ENCODE data around the gene DAP3. TPM values are rescaled to one million over a fixed set of nuclear protein-coding genes. Genes with fewer than 3 reads are reported as not detected.
A peak's percentile ranks its signal among the peaks of the same experiment; 100 is the strongest.

Gene DAP3
- total RNA-seq, 1 experiment from 2014 or later, result 226 TPM

DNA sequence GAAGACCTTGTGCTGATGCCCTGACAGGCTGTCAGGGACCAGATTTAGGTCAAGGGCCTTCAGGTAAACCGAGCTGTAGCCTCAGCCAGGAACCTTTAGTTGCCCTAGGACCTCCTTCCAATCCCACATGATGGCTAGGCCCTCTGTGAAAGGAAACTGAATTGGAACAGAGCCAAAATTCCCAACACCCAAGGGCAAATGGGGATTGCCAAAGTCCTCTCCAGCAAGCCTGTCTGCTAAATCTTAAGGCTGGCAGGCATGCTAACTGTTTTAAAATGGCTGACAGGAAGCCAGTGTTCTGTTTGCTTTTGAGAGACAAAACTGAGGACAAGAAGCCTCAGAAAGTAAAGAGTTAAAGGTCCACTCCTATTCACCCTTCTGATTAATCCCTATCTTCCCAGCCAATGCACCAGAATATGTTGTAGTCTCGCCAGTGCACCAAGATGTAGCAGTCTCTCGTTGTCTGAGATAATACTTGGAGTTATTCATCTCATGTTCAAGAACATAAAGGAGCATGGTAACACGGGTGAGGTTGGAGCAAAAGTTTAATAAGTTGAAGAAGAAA is 43.8 kb upstream of the DAP3 start:
- peaks cover 12% of the 10 kb centered on the region for H3K9me3 Mint-ChIP-seq (ENCODE audit: unreplicated experiment)
- DNase-seq (ENCODE audit: unreplicated experiment), result peak; percentile 77
- intact Hi-C loops (cut with micrococcal nuclease), result loop anchor here (10.0 kb wide), 1 partner anchor 50 kb away; no protein-coding TSS in a partner anchor
- H3K4me3 Mint-ChIP-seq (ENCODE audit: unreplicated experiment), result no peak overlapping the region
- peaks cover 22% of the 10 kb centered on the region for H3K36me3 Mint-ChIP-seq (ENCODE audit: insufficient read depth, unreplicated experiment)
- peaks cover 29% of the 10 kb centered on the region for H3K4me1 Mint-ChIP-seq (ENCODE audit: insufficient read depth, unreplicated experiment)
- no TSS peak for BruUV-seq (replicated peaks)
- CTCF ChIA-PET, result interaction anchor here (0.6 to 1.0 kb wide), 6 partner anchors 45 to 471 kb away, joined by 3 to 5 read pairs (median 3); no protein-coding TSS in a partner anchor
- POLR2A ChIA-PET, result interaction anchor here (0.6 to 1.3 kb wide), 3 partner anchors 14 to 511 kb away, joined by 3 to 4 read pairs (median 4); no protein-coding TSS in a partner anchor
- H3K27ac Mint-ChIP-seq (ENCODE audit: low read depth, unreplicated experiment), result peak overlapping the region; percentile 80
- TF ChIP-seq, protein P1, sequence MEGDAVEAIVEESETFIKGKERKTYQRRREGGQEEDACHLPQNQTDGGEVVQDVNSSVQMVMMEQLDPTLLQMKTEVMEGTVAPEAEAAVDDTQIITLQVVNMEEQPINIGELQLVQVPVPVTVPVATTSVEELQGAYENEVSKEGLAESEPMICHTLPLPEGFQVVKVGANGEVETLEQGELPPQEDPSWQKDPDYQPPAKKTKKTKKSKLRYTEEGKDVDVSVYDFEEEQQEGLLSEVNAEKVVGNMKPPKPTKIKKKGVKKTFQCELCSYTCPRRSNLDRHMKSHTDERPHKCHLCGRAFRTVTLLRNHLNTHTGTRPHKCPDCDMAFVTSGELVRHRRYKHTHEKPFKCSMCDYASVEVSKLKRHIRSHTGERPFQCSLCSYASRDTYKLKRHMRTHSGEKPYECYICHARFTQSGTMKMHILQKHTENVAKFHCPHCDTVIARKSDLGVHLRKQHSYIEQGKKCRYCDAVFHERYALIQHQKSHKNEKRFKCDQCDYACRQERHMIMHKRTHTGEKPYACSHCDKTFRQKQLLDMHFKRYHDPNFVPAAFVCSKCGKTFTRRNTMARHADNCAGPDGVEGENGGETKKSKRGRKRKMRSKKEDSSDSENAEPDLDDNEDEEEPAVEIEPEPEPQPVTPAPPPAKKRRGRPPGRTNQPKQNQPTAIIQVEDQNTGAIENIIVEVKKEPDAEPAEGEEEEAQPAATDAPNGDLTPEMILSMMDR (IDR thresholded peaks at IDR 0.05; ENCODE audit: unreplicated experiment), result no peak
- no peaks in the 10 kb centered on the region for H3K27me3 Mint-ChIP-seq (ENCODE audit: insufficient read depth, unreplicated experiment)

DNA sequence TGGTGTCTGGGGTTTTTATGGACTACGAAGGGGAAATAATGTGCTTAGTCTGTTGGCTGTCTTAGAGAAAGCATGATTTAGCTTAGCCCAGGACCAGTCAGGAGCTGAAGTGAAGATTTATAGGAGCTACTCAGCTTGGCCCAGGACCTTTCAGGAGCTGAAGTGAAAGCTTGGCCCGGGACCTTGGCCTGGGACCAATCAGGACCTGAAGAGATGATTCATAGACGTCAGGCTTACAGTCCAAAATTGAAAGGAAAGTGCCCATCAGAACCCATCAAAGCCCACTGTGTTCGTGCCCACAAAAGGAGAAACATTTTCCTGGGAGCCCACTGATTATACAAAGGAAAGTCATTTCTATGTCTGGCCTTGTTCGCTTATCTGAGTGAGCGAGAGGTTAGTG is 43.2 kb upstream of the DAP3 start:
- peaks cover 12% of the 10 kb centered on the region for H3K9me3 Mint-ChIP-seq (ENCODE audit: unreplicated experiment)
- H3K4me1 Mint-ChIP-seq (ENCODE audit: insufficient read depth, unreplicated experiment), result peaks cover 34% of the 10 kb centered on the region
- no peaks in the 10 kb centered on the region for H3K27me3 Mint-ChIP-seq (ENCODE audit: insufficient read depth, unreplicated experiment)
- POLR2A ChIA-PET, result interaction anchor here (0.6 to 1.3 kb wide), 3 partner anchors 13 to 511 kb away, joined by 3 to 4 read pairs (median 4); no protein-coding TSS in a partner anchor
- BruUV-seq (replicated peaks), result no TSS peak
- H3K27ac Mint-ChIP-seq (ENCODE audit: low read depth, unreplicated experiment), result peak overlapping the region; percentile 80
- intact Hi-C loops (cut with micrococcal nuclease), result loop anchor here (10.0 kb wide), 1 partner anchor 51 kb away; no protein-coding TSS in a partner anchor
- TF ChIP-seq, protein P1 (IDR thresholded peaks at IDR 0.05; ENCODE audit: unreplicated experiment), result no peak
- H3K4me3 Mint-ChIP-seq (ENCODE audit: unreplicated experiment), result no peak overlapping the region
- CTCF ChIA-PET, result interaction anchor here (0.5 to 1.0 kb wide), 5 partner anchors 276 to 452 kb away, joined by 3 to 5 read pairs (median 3); no protein-coding TSS in a partner anchor
- peak; percentile 71 for DNase-seq (ENCODE audit: unreplicated experiment)
- peaks cover 25% of the 10 kb centered on the region for H3K36me3 Mint-ChIP-seq (ENCODE audit: insufficient read depth, unreplicated experiment)

DNA sequence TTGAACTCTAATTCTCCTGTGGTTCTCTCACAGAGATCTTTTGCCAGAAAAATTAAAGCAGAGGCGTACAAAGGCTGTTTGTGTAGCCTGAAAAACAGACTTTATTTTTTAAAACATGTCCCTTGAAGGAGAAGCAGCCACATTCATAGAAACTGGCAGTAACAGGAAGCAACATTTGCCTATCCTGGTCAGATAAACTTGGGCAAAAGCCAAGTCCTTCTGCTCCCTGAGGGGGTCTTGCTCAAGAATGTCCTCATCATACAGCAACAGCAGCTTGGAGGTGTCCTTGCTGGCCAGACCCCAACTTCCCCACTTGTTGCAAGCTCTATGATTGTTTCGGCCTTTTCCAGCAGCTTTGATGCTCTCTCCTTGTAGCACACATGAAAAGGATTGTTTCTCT is 42.6 kb upstream of the DAP3 start:
- peak overlapping the region; percentile 80 for H3K27ac Mint-ChIP-seq (ENCODE audit: low read depth, unreplicated experiment)
- H3K4me1 Mint-ChIP-seq (ENCODE audit: insufficient read depth, unreplicated experiment), result peaks cover 40% of the 10 kb centered on the region
- peaks cover 12% of the 10 kb centered on the region for H3K9me3 Mint-ChIP-seq (ENCODE audit: unreplicated experiment)
- H3K4me3 Mint-ChIP-seq (ENCODE audit: unreplicated experiment), result peak overlapping the region; percentile 59
- ChIA-PET POLR2A (interaction anchor here (1.1 to 1.7 kb wide), 6 partner anchors 13 to 512 kb away, joined by 3 to 9 read pairs (median 4); partner anchors contain the start of genes ASH1L and MSTO1), CTCF (interaction anchor here (0.7 to 2.9 kb wide), 6 partner anchors 9 to 439 kb away, joined by 3 to 27 read pairs (median 5); no protein-coding TSS in a partner anchor)
- H3K27me3 Mint-ChIP-seq (ENCODE audit: insufficient read depth, unreplicated experiment), result no peaks in the 10 kb centered on the region
- BruUV-seq (replicated peaks), result TSS peak; percentile 17
- intact Hi-C loops (cut with micrococcal nuclease), result loop anchor here (10.0 kb wide), 1 partner anchor 52 kb away; no protein-coding TSS in a partner anchor
- DNase-seq (ENCODE audit: unreplicated experiment), result peak; percentile 73
- peaks cover 25% of the 10 kb centered on the region for H3K36me3 Mint-ChIP-seq (ENCODE audit: insufficient read depth, unreplicated experiment)
- TF ChIP-seq, protein P1 (IDR thresholded peaks at IDR 0.05; ENCODE audit: unreplicated experiment), result no peak

All from MCF 10A (cell line).